ENCODE data around the gene VAMP2.
A peak's percentile ranks its signal among the peaks of the same experiment; 100 is the strongest.

The VAMP2 gene

DNA sequence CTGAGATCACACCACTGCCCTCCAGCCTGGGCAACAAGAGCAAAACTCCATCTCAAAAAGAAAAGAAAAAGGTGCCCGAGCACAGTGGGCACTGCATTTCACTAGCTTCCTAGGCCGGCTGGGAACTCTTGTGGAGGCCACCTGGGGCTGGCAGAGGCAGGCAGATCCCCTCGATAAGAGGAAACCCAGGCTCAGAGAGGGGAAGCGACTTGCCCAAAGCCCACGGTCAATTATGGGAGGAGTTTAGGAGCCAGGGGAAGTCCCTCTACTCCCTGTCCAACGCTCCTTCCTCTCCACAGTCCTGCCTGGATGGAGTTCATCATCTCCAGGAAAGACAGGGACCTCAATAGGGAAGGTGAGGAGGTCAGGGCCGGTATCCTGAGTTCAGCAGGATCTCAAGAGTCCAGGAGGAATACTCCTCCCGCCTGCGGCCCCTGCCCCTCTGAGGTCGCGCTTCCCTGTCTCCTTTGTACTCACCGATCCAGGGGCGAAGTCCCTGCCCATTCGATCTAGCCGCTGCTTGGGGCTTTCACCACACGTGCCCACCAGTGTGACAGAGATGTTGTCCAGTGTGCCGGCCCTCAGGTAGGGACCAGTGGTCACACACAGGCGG lies 45.3 kb downstream of the VAMP2 start:
- H3K27me3 ChIP-seq (ENCODE audit: insufficient read depth, low read length), result peaks cover 29% of the 10 kb centered on the region

DNA sequence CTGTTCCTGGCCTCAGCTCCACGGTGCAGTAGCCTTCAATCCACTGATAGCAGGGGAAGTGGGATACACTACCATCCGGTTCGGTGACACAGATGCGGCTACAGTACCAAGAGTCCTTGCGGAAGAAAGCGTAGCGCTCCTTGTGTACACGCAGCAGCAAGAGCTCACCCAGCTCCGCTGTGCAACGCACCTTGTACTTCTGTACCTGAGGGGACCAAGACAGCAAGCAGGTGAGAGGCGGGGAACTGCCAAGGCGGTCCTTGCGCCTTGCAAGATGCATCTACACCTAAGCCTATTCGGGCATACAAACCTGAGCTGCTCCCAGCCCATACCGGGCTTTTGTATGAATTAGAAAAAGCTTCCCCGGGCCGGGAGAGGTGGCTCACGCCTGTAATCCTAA lies 46.0 kb downstream of the VAMP2 start:
- no peaks in the 10 kb centered on the region for H3K9me3 ChIP-seq (ENCODE audit: low read length)
- H3K4me3 ChIP-seq (ENCODE audit: low read length), result no peak overlapping the region
- H2AFZ ChIP-seq (ENCODE audit: low read depth, low read length), result no peak overlapping the region
- peaks cover 32% of the 10 kb centered on the region for H3K27me3 ChIP-seq (ENCODE audit: insufficient read depth, low read length)
- H3K36me3 ChIP-seq (ENCODE audit: insufficient read depth, low read length), result no peaks in the 10 kb centered on the region
- H3K4me1 ChIP-seq (ENCODE audit: insufficient read depth, low read length), result peaks cover 15% of the 10 kb centered on the region

More for the DNA sequence above, 45.3 kb downstream of the VAMP2 start:
- Histone ChIP-seq H2AFZ (ENCODE audit: low read depth, low read length) (peak overlapping the region; percentile 69), H3K36me3 (ENCODE audit: insufficient read depth, low read length) (no peaks in the 10 kb centered on the region), H3K4me3 (ENCODE audit: low read length) (peak overlapping the region; percentile 71), H3K4me1 (ENCODE audit: insufficient read depth, low read length) (peaks cover 18% of the 10 kb centered on the region), H3K9me3 (ENCODE audit: low read length) (no peaks in the 10 kb centered on the region)

DNA sequence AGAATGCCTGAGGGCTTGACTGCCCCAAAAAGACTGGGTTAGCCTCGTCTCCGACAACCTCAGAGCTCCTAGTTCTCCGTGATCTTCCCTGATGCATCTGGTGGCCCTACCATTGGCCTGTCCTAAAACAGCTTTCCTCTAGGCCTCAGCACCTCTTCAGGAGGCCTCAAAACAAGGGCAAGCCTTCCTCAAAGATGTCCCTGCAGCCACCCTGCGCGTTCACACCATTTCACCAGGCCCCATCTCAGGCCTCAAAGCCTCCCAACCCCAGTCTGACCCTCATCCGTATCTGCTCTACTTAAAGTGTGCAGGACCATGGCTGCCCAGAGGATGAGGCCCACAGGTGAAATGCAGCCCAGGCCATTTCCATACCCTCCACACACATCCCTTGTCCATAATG lies 51.8 kb downstream of the VAMP2 start:
- H3K4me1 ChIP-seq (ENCODE audit: insufficient read depth, low read length), result no peaks in the 10 kb centered on the region
- peaks cover 62% of the 10 kb centered on the region for H3K27me3 ChIP-seq (ENCODE audit: insufficient read depth, low read length)
- H3K9me3 ChIP-seq (ENCODE audit: low read length), result no peaks in the 10 kb centered on the region
- H2AFZ ChIP-seq (ENCODE audit: low read depth, low read length), result no peak overlapping the region
- no peaks in the 10 kb centered on the region for H3K36me3 ChIP-seq (ENCODE audit: insufficient read depth, low read length)
- H3K4me3 ChIP-seq (ENCODE audit: low read length), result no peak overlapping the region

DNA sequence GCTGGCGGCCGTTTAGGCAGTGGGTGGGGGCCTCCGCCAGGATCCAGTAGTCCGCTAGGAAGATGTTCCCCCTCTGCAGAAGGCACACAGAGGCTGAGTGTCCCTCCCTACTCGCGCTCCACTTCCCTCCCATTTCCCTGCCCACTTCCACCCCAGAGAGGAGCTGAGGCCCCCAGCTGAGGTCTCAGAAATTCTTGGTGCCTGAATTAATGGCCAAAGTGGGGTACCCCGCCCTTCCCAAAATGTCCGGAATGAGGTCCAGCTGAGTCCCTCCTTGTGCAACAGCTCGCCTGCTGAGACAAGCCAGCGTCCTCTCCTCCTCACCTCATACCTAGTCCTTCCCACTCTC lies 52.3 kb downstream of the VAMP2 start:
- no peak overlapping the region for H2AFZ ChIP-seq (ENCODE audit: low read depth, low read length)
- no peaks in the 10 kb centered on the region for H3K9me3 ChIP-seq (ENCODE audit: low read length)
- no peak overlapping the region for H3K4me3 ChIP-seq (ENCODE audit: low read length)
- no peaks in the 10 kb centered on the region for H3K36me3 ChIP-seq (ENCODE audit: insufficient read depth, low read length)
- H3K4me1 ChIP-seq (ENCODE audit: insufficient read depth, low read length), result no peaks in the 10 kb centered on the region
- H3K27me3 ChIP-seq (ENCODE audit: insufficient read depth, low read length), result peaks cover 58% of the 10 kb centered on the region

DNA sequence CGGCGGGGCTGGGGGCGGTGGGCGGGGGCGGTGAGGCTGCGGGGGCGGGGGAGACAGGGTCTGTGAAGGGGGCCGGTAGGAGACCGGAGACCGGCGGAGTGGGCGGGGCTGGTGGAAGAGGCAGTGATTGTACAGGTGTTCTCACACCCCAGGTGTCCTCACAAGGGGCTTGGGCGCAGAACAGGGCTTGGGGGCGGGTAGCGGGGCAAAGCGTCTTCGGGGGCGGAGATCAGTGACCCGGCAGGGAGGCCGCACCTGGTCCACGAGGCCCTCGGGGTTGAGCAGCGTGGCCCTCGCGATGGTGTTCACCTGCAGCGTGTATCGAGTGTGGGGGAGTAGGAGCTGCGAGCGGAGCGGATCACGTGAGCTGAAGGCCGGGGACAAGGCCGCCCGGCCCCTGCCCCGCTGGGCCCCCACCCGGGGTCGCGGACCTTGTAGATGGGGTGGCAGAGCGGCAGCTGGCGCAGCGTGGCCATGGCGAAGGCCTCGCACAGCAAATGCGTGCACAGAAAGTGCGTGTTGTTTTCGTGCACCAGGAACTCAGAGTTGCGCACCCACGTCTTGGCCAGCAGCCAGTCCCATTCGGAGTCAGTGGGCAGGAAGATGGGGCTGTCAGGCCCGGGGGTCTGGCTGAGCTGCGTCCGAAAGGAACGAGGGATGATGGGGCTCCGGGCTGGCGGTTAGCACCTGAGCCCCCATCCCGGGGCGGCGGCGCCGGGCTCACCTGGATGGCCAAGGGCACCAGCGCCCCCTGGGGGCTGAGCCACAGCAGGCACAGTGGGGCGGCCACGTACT lies 52.9 kb downstream of the VAMP2 start:
- H3K36me3 ChIP-seq (ENCODE audit: insufficient read depth, low read length), result no peaks in the 10 kb centered on the region
- no peaks in the 10 kb centered on the region for H3K9me3 ChIP-seq (ENCODE audit: low read length)
- no peak overlapping the region for H3K4me3 ChIP-seq (ENCODE audit: low read length)
- peaks cover 58% of the 10 kb centered on the region for H3K27me3 ChIP-seq (ENCODE audit: insufficient read depth, low read length)
- H2AFZ ChIP-seq (ENCODE audit: low read depth, low read length), result no peak overlapping the region
- H3K4me1 ChIP-seq (ENCODE audit: insufficient read depth, low read length), result no peaks in the 10 kb centered on the region
